Measurements from ENCODE around the gene SYT2. TPM values are rescaled to one million over a fixed set of nuclear protein-coding genes. Genes with fewer than 3 reads are reported as not detected.

The SYT2 gene
- total and polyA plus RNA-seq, 2 donors (not counting 1 experiment from before 2014, with no cell fraction given), result 0.03 TPM; not detected in 1

DNA sequence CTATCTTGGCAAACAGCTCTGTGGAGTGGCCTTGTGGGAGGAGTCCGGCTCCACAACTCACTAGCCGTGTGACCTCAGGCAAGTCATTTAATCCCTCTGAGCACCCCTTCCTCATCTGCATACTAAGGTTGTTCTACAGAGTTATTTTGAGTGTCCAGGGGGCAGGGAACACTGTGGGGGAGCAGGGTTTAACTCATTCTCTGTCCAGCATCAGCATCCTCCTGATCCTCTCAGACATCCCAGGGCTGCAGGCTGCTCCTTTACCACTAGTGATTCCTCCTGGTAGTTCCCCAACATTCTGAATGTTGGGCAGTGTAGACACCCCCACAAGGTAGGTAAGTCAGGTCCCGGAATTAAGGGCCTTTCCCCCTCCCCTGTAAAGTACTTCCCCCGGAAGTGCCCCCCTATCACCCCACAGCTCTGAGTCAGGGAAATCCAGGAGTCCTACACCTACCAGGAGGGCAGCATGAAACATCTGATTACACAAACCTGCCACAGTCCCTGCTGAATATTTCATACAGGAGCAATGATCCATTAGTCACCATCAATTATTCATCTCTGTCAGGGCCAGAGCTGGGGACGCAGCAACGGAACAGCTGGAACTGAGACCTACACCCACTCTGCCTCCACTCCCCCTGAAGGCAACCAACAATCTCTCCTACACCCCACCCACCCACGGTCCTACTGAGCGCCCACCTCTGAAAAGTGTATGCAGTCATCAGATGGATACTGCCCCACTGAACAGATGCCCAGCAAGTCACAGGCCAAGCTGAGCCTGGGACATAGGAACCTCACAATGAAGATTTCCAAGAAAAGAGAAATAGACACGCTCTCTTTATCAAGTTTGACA, 20.5 kb downstream of the SYT2 start:
- no peaks in the 10 kb centered on the region for H4K20me1 ChIP-seq (ENCODE audit: control insufficient read depth, extremely low read depth, insufficient read depth, low read length)
- no peaks in the 10 kb centered on the region for H3K79me2 ChIP-seq (ENCODE audit: control insufficient read depth, insufficient read depth, low read length)
- TF ChIP-seq EZH2 (IDR thresholded peaks at IDR 0.05; ENCODE audit: low read length, missing control alignments), result no peak
- TF ChIP-seq, protein P1, sequence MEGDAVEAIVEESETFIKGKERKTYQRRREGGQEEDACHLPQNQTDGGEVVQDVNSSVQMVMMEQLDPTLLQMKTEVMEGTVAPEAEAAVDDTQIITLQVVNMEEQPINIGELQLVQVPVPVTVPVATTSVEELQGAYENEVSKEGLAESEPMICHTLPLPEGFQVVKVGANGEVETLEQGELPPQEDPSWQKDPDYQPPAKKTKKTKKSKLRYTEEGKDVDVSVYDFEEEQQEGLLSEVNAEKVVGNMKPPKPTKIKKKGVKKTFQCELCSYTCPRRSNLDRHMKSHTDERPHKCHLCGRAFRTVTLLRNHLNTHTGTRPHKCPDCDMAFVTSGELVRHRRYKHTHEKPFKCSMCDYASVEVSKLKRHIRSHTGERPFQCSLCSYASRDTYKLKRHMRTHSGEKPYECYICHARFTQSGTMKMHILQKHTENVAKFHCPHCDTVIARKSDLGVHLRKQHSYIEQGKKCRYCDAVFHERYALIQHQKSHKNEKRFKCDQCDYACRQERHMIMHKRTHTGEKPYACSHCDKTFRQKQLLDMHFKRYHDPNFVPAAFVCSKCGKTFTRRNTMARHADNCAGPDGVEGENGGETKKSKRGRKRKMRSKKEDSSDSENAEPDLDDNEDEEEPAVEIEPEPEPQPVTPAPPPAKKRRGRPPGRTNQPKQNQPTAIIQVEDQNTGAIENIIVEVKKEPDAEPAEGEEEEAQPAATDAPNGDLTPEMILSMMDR (conservative IDR thresholded peaks at IDR 0.05 in 1 of 2, IDR thresholded peaks at IDR 0.05 in 1 of 2; ENCODE audit: low read depth in 1 of 2, low read length in 2 of 2), result no peak
- H3K4me1 ChIP-seq (ENCODE audit: control insufficient read depth, extremely low read depth, insufficient read depth, low read length), result no peaks in the 10 kb centered on the region
- H3K4me2 ChIP-seq (ENCODE audit: extremely low read depth, insufficient read depth, low read length), result no peak overlapping the region
- H3K4me3 ChIP-seq (replicated peaks in 1 of 4; ENCODE audit: control extremely low read depth in 1 of 4, insufficient read depth in 1 of 4, low read depth in 3 of 4, low read length in 4 of 4), result no peak overlapping the region
- H2AFZ ChIP-seq (ENCODE audit: low read length), result no peak overlapping the region
- H3K27ac ChIP-seq (ENCODE audit: insufficient read depth, low read length), result no peak overlapping the region
- H3K36me3 ChIP-seq (ENCODE audit: control insufficient read depth, insufficient read depth, low read length), result no peaks in the 10 kb centered on the region
- DNase-seq (ENCODE audit: low read depth in 2 of 2), result no peak
- no peaks in the 10 kb centered on the region for H3K9me3 ChIP-seq (ENCODE audit: control insufficient read depth, insufficient read depth, low read depth, low read length)
- peaks cover 14% of the 10 kb centered on the region for H3K27me3 ChIP-seq (ENCODE audit: control insufficient read depth, insufficient read depth, low read length)
- H3K9ac ChIP-seq (ENCODE audit: insufficient read depth, low read length), result no peak overlapping the region

DNA sequence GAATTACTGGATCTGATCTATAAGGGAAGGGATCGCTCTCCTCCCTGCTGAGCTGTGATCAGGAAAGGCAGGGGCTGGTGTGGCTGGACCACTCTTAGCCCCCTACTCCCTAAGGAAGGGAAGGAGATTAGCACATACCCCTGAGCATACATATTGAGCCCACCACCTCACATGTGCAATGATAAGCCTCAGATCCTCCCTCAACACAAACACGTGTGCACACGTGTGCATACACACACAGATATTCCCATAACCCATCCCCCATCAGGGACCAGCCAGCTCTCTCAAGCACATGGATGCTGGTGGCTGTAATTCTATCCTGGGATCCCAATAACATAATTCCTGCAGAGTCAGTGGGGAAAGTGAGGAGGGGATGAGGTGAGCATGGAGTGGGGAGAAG, 21.2 kb downstream of the SYT2 start:
- no peak overlapping the region for H3K27ac ChIP-seq (ENCODE audit: insufficient read depth, low read length)
- DNase-seq (ENCODE audit: low read depth in 2 of 2), result no peak
- H3K4me3 ChIP-seq (replicated peaks in 1 of 4; ENCODE audit: control extremely low read depth in 1 of 4, insufficient read depth in 1 of 4, low read depth in 3 of 4, low read length in 4 of 4), result no peak overlapping the region
- H3K27me3 ChIP-seq (ENCODE audit: control insufficient read depth, insufficient read depth, low read length), result peaks cover 17% of the 10 kb centered on the region
- TF ChIP-seq, protein P1 (conservative IDR thresholded peaks at IDR 0.05 in 1 of 2, IDR thresholded peaks at IDR 0.05 in 1 of 2; ENCODE audit: low read depth in 1 of 2, low read length in 2 of 2), result no peak
- no peak for TF ChIP-seq EZH2 (IDR thresholded peaks at IDR 0.05; ENCODE audit: low read length, missing control alignments)
- H3K36me3 ChIP-seq (ENCODE audit: control insufficient read depth, insufficient read depth, low read length), result no peaks in the 10 kb centered on the region
- H2AFZ ChIP-seq (ENCODE audit: low read length), result no peak overlapping the region
- H3K9me3 ChIP-seq (ENCODE audit: control insufficient read depth, insufficient read depth, low read depth, low read length), result no peaks in the 10 kb centered on the region
- H3K4me1 ChIP-seq (ENCODE audit: control insufficient read depth, extremely low read depth, insufficient read depth, low read length), result no peaks in the 10 kb centered on the region
- H3K79me2 ChIP-seq (ENCODE audit: control insufficient read depth, insufficient read depth, low read length), result no peaks in the 10 kb centered on the region
- no peak overlapping the region for H3K4me2 ChIP-seq (ENCODE audit: extremely low read depth, insufficient read depth, low read length)
- no peak overlapping the region for H3K9ac ChIP-seq (ENCODE audit: insufficient read depth, low read length)
- H4K20me1 ChIP-seq (ENCODE audit: control insufficient read depth, extremely low read depth, insufficient read depth, low read length), result no peaks in the 10 kb centered on the region

DNA sequence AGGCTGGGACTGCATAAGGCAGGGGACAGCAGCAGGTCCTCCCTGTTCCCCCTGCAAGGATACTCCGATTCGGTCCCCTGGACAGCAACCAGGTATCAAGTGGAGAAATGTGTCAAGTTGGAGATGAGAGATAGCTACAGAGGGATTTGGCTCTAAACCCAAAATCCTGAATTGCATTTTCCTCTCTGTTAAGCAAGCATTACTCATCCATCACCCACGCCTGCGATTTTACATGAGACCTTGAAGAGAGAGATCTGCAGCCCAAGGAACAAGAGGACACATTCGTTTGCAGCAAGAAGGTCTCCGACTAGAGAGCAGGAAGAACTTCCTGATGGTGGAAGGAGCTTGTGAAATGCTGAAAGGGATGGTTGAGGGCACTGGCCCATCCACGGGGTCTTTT, 21.9 kb downstream of the SYT2 start:
- Histone ChIP-seq H4K20me1 (ENCODE audit: control insufficient read depth, extremely low read depth, insufficient read depth, low read length) (no peaks in the 10 kb centered on the region), H3K27ac (ENCODE audit: insufficient read depth, low read length) (no peak overlapping the region), H3K4me2 (ENCODE audit: extremely low read depth, insufficient read depth, low read length) (no peak overlapping the region), H2AFZ (ENCODE audit: low read length) (no peak overlapping the region), H3K36me3 (ENCODE audit: control insufficient read depth, insufficient read depth, low read length) (no peaks in the 10 kb centered on the region), H3K9ac (ENCODE audit: insufficient read depth, low read length) (no peak overlapping the region), H3K27me3 (ENCODE audit: control insufficient read depth, insufficient read depth, low read length) (peaks cover 17% of the 10 kb centered on the region), H3K4me1 (ENCODE audit: control insufficient read depth, extremely low read depth, insufficient read depth, low read length) (no peaks in the 10 kb centered on the region), H3K79me2 (ENCODE audit: control insufficient read depth, insufficient read depth, low read length) (no peaks in the 10 kb centered on the region), H3K4me3 (replicated peaks in 1 of 4; ENCODE audit: control extremely low read depth in 1 of 4, insufficient read depth in 1 of 4, low read depth in 3 of 4, low read length in 4 of 4) (no peak overlapping the region), H3K9me3 (ENCODE audit: control insufficient read depth, insufficient read depth, low read depth, low read length) (no peaks in the 10 kb centered on the region)
- TF ChIP-seq, protein P1 (conservative IDR thresholded peaks at IDR 0.05 in 1 of 2, IDR thresholded peaks at IDR 0.05 in 1 of 2; ENCODE audit: low read depth in 1 of 2, low read length in 2 of 2), result no peak
- TF ChIP-seq EZH2 (IDR thresholded peaks at IDR 0.05; ENCODE audit: low read length, missing control alignments), result no peak
- peak in 1 of 2 donors; percentile 27 for DNase-seq (ENCODE audit: low read depth in 2 of 2)
